HepG2 (cell line): Measurements from ENCODE around the gene MAP2K1. TPM values are rescaled to one million over a fixed set of nuclear protein-coding genes. Genes with fewer than 3 reads are reported as not detected.

Source experiments
- ATAC-seq: fragments of 200-7000 bp; cut with Tn5 transposase; 3 replicates; pipeline ENCODE4 v1.9.1; 2020; ENCODE audit warnings: mild to moderate bottlenecking, moderate library complexity
- BruUV-seq: library from RNA; stranded (reverse); fragments of 400-500 nt; replicated peaks from 2 replicates; lab custom pipeline; 2021; lab: Mats Ljungman, UMichigan
- CTCF ChIA-PET: fragments of 300-600 bp; formaldehyde crosslinking; extraction: SDS; loops from one replicate; lab custom pipeline; 2021; ENCODE audit warnings: low total read pairs, inconsistent platforms, low intra/inter-chr PET ratio; lab: Yijun Ruan, JAX
- POLR2A ChIA-PET: fragments of 350-600 bp; sonication (Branson Sonifier 250); formaldehyde crosslinking; loops from one replicate; lab custom pipeline; 2020; ENCODE audit warnings: antibody characterized with exemption, inconsistent platforms; lab: Yijun Ruan, JAX
- DNase-seq: peaks from one replicate; pipeline ENCODE4 v3.0.0-alpha.2; 2015; ENCODE audit warnings: low spot score
- FAIRE-seq: peaks from 3 replicates; lab custom pipeline; 2011; peaks lifted over from hg19 to GRCh38; lab: Jason Lieb, UNC
- H2AFZ ChIP-seq: one replicate; pipeline ENCODE4 v1.6.1; 2011; ENCODE audit warnings: low read length, inconsistent platforms
- H3K27ac ChIP-seq: fragments of 300-600 bp; 3 replicates; pipeline ENCODE4 v1.8.0; 2011; ENCODE audit warnings: mixed run types, mild to moderate bottlenecking, mixed read lengths, low read length, inconsistent platforms; ENCODE audit not compliant: insufficient read depth; ENCODE audit errors: extremely low read length
- H3K27me3 ChIP-seq, 2 experiments: fragments of 200-600 bp in 1 of 2; 2 replicates in 1 of 2; 3 replicates in 1 of 2; pipeline versions ENCODE4 v1.6.0 to v1.8.0; 2011; ENCODE audit warnings: low read length in 2 of 2, mild to moderate bottlenecking in 2 of 2, moderate library complexity in 2 of 2, inconsistent platforms in 1 of 2; ENCODE audit not compliant: insufficient read depth in 2 of 2, control insufficient read depth in 1 of 2
- H3K36me3 ChIP-seq, 2 experiments: fragments of 200-600 bp in 1 of 2; replicated peaks in 1 of 2; 2 replicates in 1 of 2; 3 replicates in 1 of 2; pipeline versions ENCODE4 v1.5.1 to v1.8.0; 2011; ENCODE audit warnings: low read length in 2 of 2, inconsistent platforms in 1 of 2; ENCODE audit not compliant: insufficient read depth in 2 of 2, control insufficient read depth in 1 of 2
- H3K4me1 ChIP-seq: 2 replicates; pipeline ENCODE4 v1.5.1; 2012; ENCODE audit warnings: low read length, inconsistent platforms; ENCODE audit not compliant: insufficient read depth
- H3K4me2 ChIP-seq: 2 replicates; pipeline ENCODE4 v1.6.0; 2011; ENCODE audit warnings: low read depth, low read length, inconsistent platforms
- H3K4me3 ChIP-seq, 3 experiments: fragments of 200-600 bp in 1 of 3; sonication (generic), shearing (Covaris generic) in 1 of 3; replicated peaks in 1 of 3; 2 replicates each; pipeline ENCODE4 v1.5.1; 2011 to 2016; ENCODE audit warnings: low read length in 3 of 3, inconsistent platforms in 2 of 3, low read depth in 2 of 3, mild to moderate bottlenecking in 2 of 3, control low read depth in 1 of 3, mixed read lengths in 1 of 3; ENCODE audit not compliant: insufficient read depth in 1 of 3
- H3K79me2 ChIP-seq: one replicate; pipeline ENCODE4 v1.6.1; 2011; ENCODE audit warnings: low read length, inconsistent platforms; ENCODE audit not compliant: insufficient read depth
- H3K9ac ChIP-seq: 2 replicates; pipeline ENCODE4 v1.6.0; 2011; ENCODE audit warnings: mild to moderate bottlenecking, low read depth, low read length, inconsistent platforms; ENCODE audit not compliant: insufficient read depth
- H3K9me3 ChIP-seq: 2 replicates; pipeline ENCODE4 v1.5.1; 2012; ENCODE audit warnings: mild to moderate bottlenecking, low read length
- H4K20me1 ChIP-seq: 2 replicates; pipeline ENCODE4 v1.6.0; 2011; ENCODE audit warnings: inconsistent platforms, mild to moderate bottlenecking, low read length, moderate library complexity; ENCODE audit not compliant: insufficient read depth
- ASH2L ChIP-seq: fragments of 300-600, 200-600 bp; sonication (generic); IDR thresholded peaks from 2 replicates; pipeline ENCODE4 v1.7.0; 2017; ENCODE audit warnings: low read depth, mild to moderate bottlenecking, moderate library complexity, mixed read lengths, low read length; ENCODE audit not compliant: insufficient read length
- EP300 ChIP-seq, 3 experiments: sonication (generic) in 1 of 3; formaldehyde crosslinking in 1 of 3; IDR thresholded peaks; 2 replicates each; pipeline versions ENCODE4 v1.5.1 to v1.6.1; 2011 to 2020; ENCODE audit warnings: low read depth in 2 of 3, low read length in 2 of 3, borderline replicate concordance in 1 of 3, improper control_type of control experiment in 1 of 3, mild to moderate bottlenecking in 1 of 3, missing genetic modification reagents in 1 of 3, moderate library complexity in 1 of 3
- FUBP1 ChIP-seq: sonication (generic); formaldehyde crosslinking; IDR thresholded peaks from 2 replicates; pipeline ENCODE4 v1.5.1; 2020; ENCODE audit warnings: missing genetic modification reagents, mild to moderate bottlenecking, borderline replicate concordance
- KLF13 ChIP-seq: sonication (generic); formaldehyde crosslinking; IDR thresholded peaks from 2 replicates; pipeline ENCODE4 v1.4.0; 2020; ENCODE audit warnings: mild to moderate bottlenecking, missing genetic modification reagents
- KMT2B ChIP-seq: IDR thresholded peaks from 2 replicates; pipeline ENCODE4 v1.6.1; 2016; ENCODE audit warnings: missing genetic modification reagents, missing compliant biosample characterization
- REST ChIP-seq, 2 experiments: IDR thresholded peaks; 2 replicates each; pipeline ENCODE4 v1.6.1; 2011 to 2012; ENCODE audit warnings: low read length in 2 of 2, borderline replicate concordance in 1 of 2, low read depth in 1 of 2, mild to moderate bottlenecking in 1 of 2, moderate library complexity in 1 of 2
- SMARCC2 ChIP-seq: fragments of 450-650 bp; IDR thresholded peaks from 2 replicates; pipeline ENCODE4 v1.6.1; 2017; ENCODE audit warnings: antibody characterized with exemption, mild to moderate bottlenecking
- ZFYVE20 ChIP-seq: sonication (generic); formaldehyde crosslinking; IDR thresholded peaks from 2 replicates; pipeline ENCODE4 v1.8.0; 2023; ENCODE audit warnings: low read depth, mild to moderate bottlenecking, moderate library complexity, missing genetic modification reagents, borderline replicate concordance
- ZNF607 ChIP-seq: sonication (generic); formaldehyde crosslinking; IDR thresholded peaks from 2 replicates; pipeline ENCODE4 v1.5.1; 2020; ENCODE audit warnings: missing genetic modification reagents, mild to moderate bottlenecking, borderline replicate concordance
- ZNF639 ChIP-seq: conservative IDR thresholded peaks from 2 replicates; pipeline ENCODE4 v1.6.1; 2018; ENCODE audit warnings: missing genetic modification reagents
- WGBS: methylation state at CpG from one replicate; pipeline ENCODE4 v1.1.6; 2017; ENCODE audit warnings: low lambda C conversion rate; 5-methylcytosine and 5-hydroxymethylcytosine counted together
- in situ Hi-C: cut with HindIII; loops from 2 replicates; pipeline ENCODE4 v1.10.0; 2017; ENCODE audit warnings: low pct_unique_long_range_greater_than_20kb; ENCODE audit not compliant: extremely low pct_ligation_motif_present
- intact Hi-C: fragments of 100-400 bp; cut with micrococcal nuclease; formaldehyde crosslinking; loops from one replicate; pipeline ENCODE4 v1.10.0; 2022; ENCODE audit not compliant: unreplicated experiment
- polyA plus RNA-seq, 8 experiments: library from polyadenylated mRNA; depleted of rRNA in 3 of 8; stranded (reverse) in 7 of 8; unstranded in 1 of 8; fragments of >200 nt; fragmentation: Illumina TruSeq in 4 of 8; extraction: Trizol in 4 of 8; gene quantifications; 2 replicates each; pipeline versions ENCODE4 v1.2.1 to v1.2.3, GENCODE V29; 2011 to 2016; ENCODE audit warnings: low read depth in 4 of 8, missing spikeins in 1 of 8, mixed read lengths in 1 of 8; ENCODE audit not compliant: insufficient read depth in 1 of 8
- total RNA-seq, 5 experiments: library from RNA; depleted of rRNA; stranded (reverse); fragments of >200 nt; fragmentation: Illumina TruSeq; extraction: Trizol; gene quantifications; 2 replicates each; pipeline ENCODE4 v1.2.3, GENCODE V29; 2016; ENCODE audit warnings: low read depth in 1 of 5

MAP2K1 gene
- total and polyA plus RNA-seq, 2 of the 13 experiments (the other 11 are each of a cell fraction or from before 2014, with no cell fraction given) = 24.1 to 49.2 TPM

- 100% methylated on average over 1 of the region's 1 CpG for WGBS
- H2AFZ ChIP-seq = no peak overlapping the region
- intact Hi-C loops = no loop called here
- no peak overlapping the region for H3K4me3 ChIP-seq
- ChIA-PET POLR2A (no interaction called here), CTCF (no interaction called here)
- peaks cover 5 to 30% of the 10 kb centered on the region in 2 experiments; a peak in 4 of 5 replicates for H3K36me3 ChIP-seq
- no peak overlapping the region for H3K4me2 ChIP-seq
- DNase-seq (no peak), ATAC-seq (peak; percentile 48; the same call in 1 of the 3 replicates), FAIRE-seq (no peak)
- H3K79me2 ChIP-seq = peaks cover 79% of the 10 kb centered on the region
- no peak for TF ChIP-seq ZNF607
- H3K27me3 ChIP-seq = no peaks in the 10 kb centered on the region
- in situ Hi-C loops = loop anchor here (25.0 kb wide), 1 partner anchor 92 kb away; the partner anchor contains the start of gene SNAPC5
- H3K27ac ChIP-seq = no peak overlapping the region
- H4K20me1 ChIP-seq = peaks cover 27% of the 10 kb centered on the region
- no peak overlapping the region for H3K9ac ChIP-seq
- no peaks in the 10 kb centered on the region for H3K9me3 ChIP-seq
- H3K4me1 ChIP-seq = peaks cover 31% of the 10 kb centered on the region
- BruUV-seq = no TSS peak
These were observed 8.2 kb downstream of the MAP2K1 start for GRCh38 chr15:66394915-66395314.

GRCh38 chr15:66399276-66399675, 12.6 kb downstream of the MAP2K1 start:
- TF ChIP-seq FUBP1 (CRISPR knock-in tag) = no peak
- TF ChIP-seq REST (IDR thresholded peaks at IDR 0.05; ENCODE audit: borderline replicate concordance in 1 of 2, low read depth in 1 of 2, low read length in 2 of 2) = no peak
- TF ChIP-seq EP300 (IDR thresholded peaks at IDR 0.05; ENCODE audit: low read depth in 2 of 2, low read length in 2 of 2) = no peak
- no peak for TF ChIP-seq EP300 (CRISPR knock-in tag; IDR thresholded peaks at IDR 0.05; ENCODE audit: borderline replicate concordance)
- TF ChIP-seq KMT2B (CRISPR knock-in tag) = no peak
- no peak for TF ChIP-seq KLF13 (CRISPR knock-in tag)
- no peak for TF ChIP-seq SMARCC2
- no peak for TF ChIP-seq ASH2L
- no peak for TF ChIP-seq ZFYVE20 (CRISPR knock-in tag)
- no peak for TF ChIP-seq ZNF639 (CRISPR knock-in tag)
- peaks cover 18% of the 10 kb centered on the region for H3K4me1 ChIP-seq
- no TSS peak for BruUV-seq
- WGBS = 98% methylated on average over 8 of the region's 8 CpGs
- H3K27ac ChIP-seq = no peak overlapping the region
- peaks cover 82% of the 10 kb centered on the region for H3K79me2 ChIP-seq
- ChIA-PET POLR2A (no interaction called here), CTCF (no interaction called here)
- FAIRE-seq (no peak), ATAC-seq (no peak), DNase-seq (no peak)
- H3K4me3 ChIP-seq = no peak overlapping the region
- peaks cover 5 to 28% of the 10 kb centered on the region in 2 experiments; a peak in 4 of 5 replicates for H3K36me3 ChIP-seq
- H3K9me3 ChIP-seq = no peaks in the 10 kb centered on the region
- no peak overlapping the region for H3K4me2 ChIP-seq
- no peak overlapping the region for H3K9ac ChIP-seq
- H2AFZ ChIP-seq = no peak overlapping the region
- in situ Hi-C loops = loop anchor here (25.0 kb wide), 1 partner anchor 88 kb away; the partner anchor contains the start of gene SNAPC5
- H4K20me1 ChIP-seq = peaks cover 17% of the 10 kb centered on the region
- no peaks in the 10 kb centered on the region for H3K27me3 ChIP-seq
- intact Hi-C loops = no loop called here
